Peyer's patch (tissue), 4 donors: Measurements from ENCODE around the gene GSTO1.

Source experiments
- CTCF ChIP-seq, 6 experiments: fragments of 450-650 bp in 4 of 6; fragments of 200-600 bp in 2 of 6; sonication (generic) in 1 of 6; IDR thresholded peaks; one replicate each; pipeline ENCODE4 v1.5.1; 2017 to 2019; ENCODE audit warnings: antibody characterized with exemption in 6 of 6, mild to moderate bottlenecking in 3 of 6, moderate library complexity in 1 of 6
- POLR2A ChIP-seq, 2 donors: fragments of 450-650 bp; IDR thresholded peaks; one replicate each; pipeline ENCODE4 v1.5.1; 2017; ENCODE audit warnings: antibody characterized with exemption in 2 of 2, mild to moderate bottlenecking in 2 of 2, moderate library complexity in 2 of 2

- TF ChIP-seq CTCF (IDR thresholded peaks at IDR 0.05) (no peak), POLR2A (IDR thresholded peaks at IDR 0.05) (no peak)
Observed at GRCh38 chr10:104250371-104250770, 4.3 kb upstream of the GSTO1 start.
